Activated naive CD4-positive, alpha-beta T cell treated with anti-CD3 and anti-CD28 coated beads, Interleukin-2, amount 10 ng/mL, durations not matched to agents 7 days and 5 days (primary cell): ENCODE data around the gene TRMT6.
A peak's percentile ranks its signal among the peaks of the same experiment; 100 is the strongest.

ENCODE experiments used
- CTCF ChIA-PET: fragments of 350-600 bp; sonication (Branson Sonifier 250); formaldehyde crosslinking; loops from one replicate; lab custom pipeline; 2021; ENCODE audit warnings: antibody characterized with exemption; lab: Charles Lee
- DNase-seq: peaks from one replicate; pipeline ENCODE4 v3.0.0-alpha.2; 2020
- H3K27ac Mint-ChIP-seq: one replicate; pipeline ENCODE4 v1.8.0; 2021; ENCODE audit warnings: mild to moderate bottlenecking, moderate library complexity, mixed read lengths
- H3K27me3 Mint-ChIP-seq: one replicate; pipeline ENCODE4 v1.8.0; 2021; ENCODE audit warnings: mild to moderate bottlenecking, mixed read lengths
- H3K36me3 Mint-ChIP-seq: one replicate; pipeline ENCODE4 v1.8.0; 2021; ENCODE audit warnings: mixed read lengths
- H3K4me1 Mint-ChIP-seq: one replicate; pipeline ENCODE4 v1.8.0; 2021; ENCODE audit warnings: mixed read lengths
- H3K4me3 Mint-ChIP-seq: one replicate; pipeline ENCODE4 v1.8.0; 2021; ENCODE audit warnings: mild to moderate bottlenecking, moderate library complexity, mixed read lengths
- H3K9me3 Mint-ChIP-seq: one replicate; pipeline ENCODE4 v1.8.0; 2021; ENCODE audit warnings: mixed read lengths

Gene TRMT6, protein sequence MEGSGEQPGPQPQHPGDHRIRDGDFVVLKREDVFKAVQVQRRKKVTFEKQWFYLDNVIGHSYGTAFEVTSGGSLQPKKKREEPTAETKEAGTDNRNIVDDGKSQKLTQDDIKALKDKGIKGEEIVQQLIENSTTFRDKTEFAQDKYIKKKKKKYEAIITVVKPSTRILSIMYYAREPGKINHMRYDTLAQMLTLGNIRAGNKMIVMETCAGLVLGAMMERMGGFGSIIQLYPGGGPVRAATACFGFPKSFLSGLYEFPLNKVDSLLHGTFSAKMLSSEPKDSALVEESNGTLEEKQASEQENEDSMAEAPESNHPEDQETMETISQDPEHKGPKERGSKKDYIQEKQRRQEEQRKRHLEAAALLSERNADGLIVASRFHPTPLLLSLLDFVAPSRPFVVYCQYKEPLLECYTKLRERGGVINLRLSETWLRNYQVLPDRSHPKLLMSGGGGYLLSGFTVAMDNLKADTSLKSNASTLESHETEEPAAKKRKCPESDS

GRCh38 chr20:5950271-5951031 lies at the start of gene TRMT6, which contains the start of gene MCM8:
Gene TRMT6 (minus strand): TSS chr20:5950533. CDS start chr20:5950405, 128 bp downstream.
Gene MCM8 (plus strand): TSS chr20:5950652. CDS start chr20:5952016, 1,364 bp downstream.
- Mint-ChIP-seq H3K4me1 (peaks cover 50% of the 10 kb centered on the region), H3K27me3 (peaks cover 8% of the 10 kb centered on the region), H3K9me3 (no peaks in the 10 kb centered on the region), H3K4me3 (peak within 1 kb of the TSS; percentile 93), H3K27ac (peak within 1 kb of the TSS; percentile 92), H3K36me3 (peaks cover 29% of the 10 kb centered on the region)
- CTCF ChIA-PET: no interaction called here
- peak; percentile 98 for DNase-seq

DNA sequence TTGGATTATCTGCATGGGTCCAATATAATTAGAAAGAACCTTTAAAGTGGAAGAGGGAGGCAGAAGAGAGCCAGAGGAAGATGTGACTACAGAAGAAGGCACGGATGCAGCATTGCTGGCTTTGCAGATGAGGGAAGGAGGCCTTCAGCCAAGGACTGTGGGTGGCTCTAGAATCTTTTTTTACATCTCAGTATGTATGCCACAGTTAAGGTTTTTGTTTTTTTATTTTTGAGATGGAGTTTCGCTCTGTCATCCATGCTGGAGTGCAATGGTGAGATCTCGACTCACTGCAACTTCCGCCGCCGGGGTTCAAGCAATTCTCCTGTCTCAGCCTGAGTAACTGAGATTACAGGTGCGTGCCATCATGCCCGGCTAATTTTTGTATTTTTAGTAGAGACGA lies 49.5 kb upstream of the TRMT6 start:
- no peaks in the 10 kb centered on the region for H3K27me3 Mint-ChIP-seq
- CTCF ChIA-PET: interaction anchor here (0.7 kb wide), 1 partner anchor 464 kb away, joined by 3 read pairs; no protein-coding TSS in a partner anchor
- DNase-seq: no peak
- H3K36me3 Mint-ChIP-seq: peaks cover 16% of the 10 kb centered on the region
- H3K4me3 Mint-ChIP-seq: no peak overlapping the region
- no peak overlapping the region for H3K27ac Mint-ChIP-seq
- no peaks in the 10 kb centered on the region for H3K9me3 Mint-ChIP-seq
- H3K4me1 Mint-ChIP-seq: peaks cover 52% of the 10 kb centered on the region

GRCh38 chr20:5996765-5997164 lies 46.4 kb upstream of the TRMT6 start:
- peak; percentile 74 for DNase-seq
- peak overlapping the region; percentile 79 for H3K27ac Mint-ChIP-seq
- no peaks in the 10 kb centered on the region for H3K9me3 Mint-ChIP-seq
- H3K4me3 Mint-ChIP-seq: no peak overlapping the region
- CTCF ChIA-PET: interaction anchor here (1.1 kb wide), 1 partner anchor 467 kb away, joined by 3 read pairs; no protein-coding TSS in a partner anchor
- H3K4me1 Mint-ChIP-seq: peaks cover 43% of the 10 kb centered on the region
- H3K27me3 Mint-ChIP-seq: no peaks in the 10 kb centered on the region
- H3K36me3 Mint-ChIP-seq: peaks cover 16% of the 10 kb centered on the region

DNA sequence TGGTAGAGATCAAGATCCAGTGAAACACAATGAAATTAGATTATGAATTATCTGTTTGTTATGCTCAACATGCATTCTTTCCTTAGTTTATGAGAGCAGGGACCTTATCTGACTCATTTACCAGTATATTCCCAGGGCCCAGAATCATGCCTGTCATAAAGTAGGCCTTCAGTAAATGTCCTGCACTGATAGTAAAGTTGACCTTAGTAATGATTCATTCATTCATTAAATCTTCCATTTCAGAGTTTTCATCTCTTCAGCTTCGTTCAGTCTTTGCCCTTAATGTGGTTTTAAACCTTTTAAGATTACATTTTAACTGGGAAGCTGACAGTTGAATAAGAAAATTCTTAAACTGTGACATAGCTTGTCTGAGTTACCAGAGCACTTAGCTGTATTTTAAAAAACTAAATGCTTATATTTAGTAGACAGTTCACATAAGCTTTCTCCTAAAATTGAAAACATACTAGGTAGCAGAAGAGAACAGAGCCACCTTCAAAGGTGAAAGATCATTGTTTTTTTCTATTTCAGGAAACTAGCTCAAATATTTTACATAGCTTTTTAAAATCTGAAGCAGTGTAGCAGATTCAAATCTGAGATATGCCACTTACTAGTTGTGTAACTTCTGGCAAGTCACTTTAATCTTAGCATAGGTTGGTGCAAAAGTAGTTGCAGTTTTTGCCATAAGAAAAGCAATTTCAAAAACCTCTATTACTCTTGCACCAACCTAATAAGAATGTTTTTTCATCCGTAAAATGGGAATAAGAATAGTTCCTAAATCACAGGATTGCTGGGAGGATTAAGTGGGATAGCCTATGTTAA lies 41.5 kb upstream of the TRMT6 start:
- no peaks in the 10 kb centered on the region for H3K9me3 Mint-ChIP-seq
- H3K36me3 Mint-ChIP-seq: peaks cover 23% of the 10 kb centered on the region
- H3K27me3 Mint-ChIP-seq: no peaks in the 10 kb centered on the region
- H3K4me3 Mint-ChIP-seq: no peak overlapping the region
- DNase-seq: no peak
- peaks cover 17% of the 10 kb centered on the region for H3K4me1 Mint-ChIP-seq
- CTCF ChIA-PET: interaction anchor here (0.6 to 1.2 kb wide), 2 partner anchors 12 to 774 kb away, joined by 3 read pairs; no protein-coding TSS in a partner anchor
- no peak overlapping the region for H3K27ac Mint-ChIP-seq

DNA sequence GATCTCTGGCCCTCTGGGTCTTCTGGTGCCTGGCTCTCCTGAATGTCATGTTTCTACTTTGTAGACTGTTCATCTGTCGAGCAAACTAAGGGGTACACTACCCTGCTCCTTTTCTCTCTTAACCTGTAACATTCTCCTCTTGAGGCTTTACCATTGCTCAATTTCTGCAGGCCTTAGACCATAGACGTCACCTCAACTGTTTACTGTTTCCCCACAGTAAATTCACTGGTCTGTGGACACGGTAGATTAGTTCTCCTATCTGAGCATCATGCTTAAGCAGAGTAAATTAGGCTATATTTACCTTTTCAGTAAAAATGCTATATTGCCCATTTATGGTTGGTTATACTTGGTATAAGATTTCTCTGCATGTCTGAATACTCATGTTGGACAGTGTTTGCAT lies 40.6 kb upstream of the TRMT6 start:
- H3K9me3 Mint-ChIP-seq: no peaks in the 10 kb centered on the region
- no peak overlapping the region for H3K27ac Mint-ChIP-seq
- H3K4me3 Mint-ChIP-seq: no peak overlapping the region
- DNase-seq: no peak
- no peaks in the 10 kb centered on the region for H3K27me3 Mint-ChIP-seq
- H3K4me1 Mint-ChIP-seq: peaks cover 14% of the 10 kb centered on the region
- H3K36me3 Mint-ChIP-seq: peaks cover 30% of the 10 kb centered on the region
- CTCF ChIA-PET: no interaction called here

DNA sequence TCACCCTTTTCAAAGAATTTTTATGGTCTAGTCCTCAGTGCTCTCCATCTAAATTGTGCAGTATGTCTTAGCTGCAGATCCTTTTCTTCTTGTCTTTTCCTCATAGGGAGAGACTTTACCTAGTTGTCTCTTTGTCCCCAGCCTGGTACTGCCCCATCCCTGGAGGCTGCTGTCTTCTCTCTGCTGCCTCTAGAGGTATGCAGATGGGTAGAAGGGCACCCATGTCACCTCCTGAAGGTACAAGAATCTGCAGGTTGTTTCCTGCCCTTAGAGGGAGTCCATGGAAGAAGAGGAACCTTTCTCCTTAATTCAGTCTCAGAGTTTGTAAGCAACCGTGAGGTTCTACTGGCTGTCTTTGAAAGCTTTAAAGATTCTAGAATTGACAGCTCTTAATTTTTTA lies 39.2 kb upstream of the TRMT6 start:
- peaks cover 6% of the 10 kb centered on the region for H3K4me1 Mint-ChIP-seq
- no peaks in the 10 kb centered on the region for H3K27me3 Mint-ChIP-seq
- no peak overlapping the region for H3K27ac Mint-ChIP-seq
- no peak for DNase-seq
- CTCF ChIA-PET: no interaction called here
- peaks cover 26% of the 10 kb centered on the region for H3K36me3 Mint-ChIP-seq
- no peak overlapping the region for H3K4me3 Mint-ChIP-seq
- no peaks in the 10 kb centered on the region for H3K9me3 Mint-ChIP-seq

- CTCF ChIA-PET: interaction anchor here (1.1 kb wide), 1 partner anchor 16 kb away, joined by 3 read pairs; no protein-coding TSS in a partner anchor
Observed at GRCh38 chr20:5987383-5987782, 37.0 kb upstream of the TRMT6 start.

GRCh38 chr20:5980720-5981538 lies 30.6 kb upstream of the TRMT6 start:
- Mint-ChIP-seq H3K4me3 (no peak overlapping the region), H3K9me3 (no peaks in the 10 kb centered on the region), H3K27ac (no peak overlapping the region), H3K4me1 (peaks cover 2% of the 10 kb centered on the region), H3K27me3 (no peaks in the 10 kb centered on the region), H3K36me3 (peaks cover 26% of the 10 kb centered on the region)
- CTCF ChIA-PET: no interaction called here
- DNase-seq: no peak

More at GRCh38 chr20:5987383-5987782, 37.0 kb upstream of the TRMT6 start:
- no peak overlapping the region for H3K27ac Mint-ChIP-seq
- peaks cover 28% of the 10 kb centered on the region for H3K36me3 Mint-ChIP-seq
- H3K4me3 Mint-ChIP-seq: no peak overlapping the region
- no peaks in the 10 kb centered on the region for H3K9me3 Mint-ChIP-seq
- H3K4me1 Mint-ChIP-seq: peaks cover 6% of the 10 kb centered on the region
- H3K27me3 Mint-ChIP-seq: no peaks in the 10 kb centered on the region
- DNase-seq: no peak

- CTCF ChIA-PET: no interaction called here
- Mint-ChIP-seq H3K9me3 (no peaks in the 10 kb centered on the region), H3K36me3 (peaks cover 26% of the 10 kb centered on the region), H3K27me3 (no peaks in the 10 kb centered on the region), H3K27ac (peak overlapping the region; percentile 30), H3K4me1 (no peaks in the 10 kb centered on the region), H3K4me3 (no peak overlapping the region)
- no peak for DNase-seq
Observed at GRCh38 chr20:5979801-5980200, 29.5 kb upstream of the TRMT6 start.

- H3K27ac Mint-ChIP-seq: no peak overlapping the region
- H3K4me3 Mint-ChIP-seq: no peak overlapping the region
- no peak for DNase-seq
- peaks cover 23% of the 10 kb centered on the region for H3K36me3 Mint-ChIP-seq
- H3K9me3 Mint-ChIP-seq: no peaks in the 10 kb centered on the region
- CTCF ChIA-PET: interaction anchor here (1.1 to 1.9 kb wide), 2 partner anchors 384 to 449 kb away, joined by 3 to 9 read pairs; no protein-coding TSS in a partner anchor
- no peaks in the 10 kb centered on the region for H3K27me3 Mint-ChIP-seq
- no peaks in the 10 kb centered on the region for H3K4me1 Mint-ChIP-seq
Observed at GRCh38 chr20:5977975-5978374, 27.6 kb upstream of the TRMT6 start.

DNA sequence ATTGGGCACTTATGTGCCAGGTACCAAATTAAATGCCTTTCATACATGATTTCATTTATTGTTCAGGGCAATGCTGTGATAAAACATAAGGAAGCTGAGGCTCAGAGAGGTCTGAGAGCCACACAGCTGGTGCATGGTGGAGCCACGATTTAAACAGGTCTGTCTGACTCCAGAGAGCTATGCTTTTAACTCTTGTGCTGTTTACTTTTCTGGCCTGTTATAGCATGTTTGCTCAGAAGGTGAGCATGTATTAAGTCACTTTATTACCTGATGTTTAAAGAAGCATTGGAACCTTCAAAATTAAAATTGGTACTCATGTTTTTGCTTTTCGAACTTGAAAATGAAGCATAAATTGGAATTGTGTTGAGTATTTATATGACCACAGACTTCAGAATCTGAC lies 26.9 kb upstream of the TRMT6 start:
- DNase-seq: no peak
- CTCF ChIA-PET: interaction anchor here (1.9 kb wide), 1 partner anchor 448 kb away, joined by 9 read pairs; no protein-coding TSS in a partner anchor
- H3K4me3 Mint-ChIP-seq: no peak overlapping the region
- H3K36me3 Mint-ChIP-seq: peaks cover 23% of the 10 kb centered on the region
- no peak overlapping the region for H3K27ac Mint-ChIP-seq
- no peaks in the 10 kb centered on the region for H3K4me1 Mint-ChIP-seq
- no peaks in the 10 kb centered on the region for H3K27me3 Mint-ChIP-seq
- H3K9me3 Mint-ChIP-seq: no peaks in the 10 kb centered on the region

GRCh38 chr20:5975778-5976177 lies 25.4 kb upstream of the TRMT6 start:
- DNase-seq: no peak
- no peaks in the 10 kb centered on the region for H3K4me1 Mint-ChIP-seq
- CTCF ChIA-PET: no interaction called here
- no peaks in the 10 kb centered on the region for H3K27me3 Mint-ChIP-seq
- H3K36me3 Mint-ChIP-seq: peaks cover 30% of the 10 kb centered on the region
- H3K9me3 Mint-ChIP-seq: no peaks in the 10 kb centered on the region
- H3K4me3 Mint-ChIP-seq: no peak overlapping the region
- H3K27ac Mint-ChIP-seq: no peak overlapping the region

- CTCF ChIA-PET: no interaction called here
- H3K4me1 Mint-ChIP-seq: no peaks in the 10 kb centered on the region
- no peak overlapping the region for H3K4me3 Mint-ChIP-seq
- peaks cover 27% of the 10 kb centered on the region for H3K36me3 Mint-ChIP-seq
- no peak for DNase-seq
- H3K27ac Mint-ChIP-seq: no peak overlapping the region
- no peaks in the 10 kb centered on the region for H3K9me3 Mint-ChIP-seq
- H3K27me3 Mint-ChIP-seq: no peaks in the 10 kb centered on the region
Observed at GRCh38 chr20:5974531-5974930, 24.2 kb upstream of the TRMT6 start.
